NCI-H1930 (cell line): ENCODE results near the gene NRIP2.

Experiments
- DNase-seq, 2 experiments: peaks; one replicate each; lab custom pipeline; 2025; lab: John Stamatoyannopoulos, UW

The NRIP2 gene

DNA sequence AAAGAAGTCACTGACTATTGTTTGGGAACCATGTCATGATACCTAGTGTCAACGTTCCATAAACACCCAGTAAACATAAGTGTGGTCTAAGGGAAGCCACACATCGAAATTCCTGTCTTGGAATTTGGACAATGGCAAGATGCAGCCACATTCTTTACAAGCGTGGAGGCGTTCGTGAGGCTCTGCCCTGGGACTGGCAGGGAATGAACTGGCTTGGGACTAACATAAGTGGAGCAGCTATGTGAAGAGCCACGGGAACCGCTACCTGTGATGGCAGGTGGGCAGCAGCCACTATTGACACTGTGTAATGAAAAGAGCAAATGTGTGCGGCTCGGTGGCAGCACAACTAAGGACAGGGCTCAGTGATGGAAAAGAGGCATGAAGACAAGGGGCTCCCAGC lies 10.0 kb upstream of the NRIP2 start:
- no peak for DNase-seq

DNA sequence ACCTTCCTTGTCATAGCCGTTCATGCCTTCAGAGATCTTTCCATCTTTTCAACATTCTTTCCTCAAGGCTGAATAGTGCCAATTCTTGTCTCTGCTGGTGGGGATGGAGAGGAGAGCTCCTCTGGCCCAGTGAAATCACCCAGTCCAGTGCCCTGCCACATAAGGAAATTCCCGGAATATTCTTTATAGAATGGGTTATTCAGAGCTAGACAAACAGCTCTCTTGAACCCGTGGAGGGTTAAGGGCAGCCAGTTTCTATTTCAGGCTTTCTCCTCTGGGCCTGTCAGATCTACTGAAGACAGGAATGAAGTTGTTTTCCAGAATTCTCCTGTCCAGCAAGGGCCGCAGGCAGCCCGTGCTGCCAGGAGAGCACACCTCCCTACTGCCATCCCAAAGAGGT lies 8.1 kb upstream of the NRIP2 start:
- DNase-seq: no peak

DNA sequence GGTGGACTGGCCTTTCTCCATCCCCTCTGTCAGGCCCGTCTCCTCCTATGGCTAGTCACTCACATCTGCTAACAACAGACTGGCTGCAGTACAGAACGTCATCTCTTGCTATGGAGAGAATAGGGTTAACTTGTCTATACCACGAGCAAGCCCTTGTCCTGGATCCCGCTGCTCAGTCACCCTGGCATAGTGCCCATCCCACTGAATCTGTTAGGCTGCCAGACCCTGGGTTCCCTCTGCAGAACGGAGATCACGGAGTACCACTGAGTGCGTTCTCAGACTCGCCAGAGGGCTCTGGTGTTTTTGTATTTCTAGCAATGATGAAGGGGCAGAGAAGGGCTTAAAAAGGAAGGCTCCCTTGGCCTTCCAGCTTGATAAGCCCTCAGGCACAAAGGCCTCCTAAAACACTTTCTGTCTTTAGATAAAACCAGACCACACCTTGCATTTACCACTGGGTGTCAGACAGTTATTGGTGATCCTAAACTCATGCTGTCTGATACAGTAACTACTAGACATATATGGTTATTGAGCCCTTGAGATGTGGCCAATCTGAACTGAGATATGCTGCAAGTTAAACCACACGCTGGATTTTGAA lies 6.3 kb upstream of the NRIP2 start:
- no peak for DNase-seq

DNA sequence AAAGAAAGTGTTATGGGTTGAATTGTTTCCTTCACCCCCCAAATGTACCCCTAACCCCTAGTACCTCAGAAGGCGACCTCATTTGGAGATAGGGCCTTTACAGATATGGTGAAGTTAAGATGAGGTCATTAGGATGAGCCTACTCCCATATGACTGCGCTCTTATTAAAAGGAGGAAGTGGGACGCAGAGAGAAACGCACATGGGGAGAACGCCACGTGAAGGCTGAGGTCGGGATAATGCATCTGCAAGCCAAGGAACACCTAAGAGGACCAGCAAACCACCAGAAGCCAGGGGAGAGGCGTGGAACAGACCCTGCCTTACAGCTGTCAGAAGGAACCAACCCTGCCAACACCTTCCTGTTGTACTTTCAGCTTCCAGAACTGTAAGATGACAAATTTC lies 1.7 kb upstream of the NRIP2 start:
- DNase-seq: no peak

DNA sequence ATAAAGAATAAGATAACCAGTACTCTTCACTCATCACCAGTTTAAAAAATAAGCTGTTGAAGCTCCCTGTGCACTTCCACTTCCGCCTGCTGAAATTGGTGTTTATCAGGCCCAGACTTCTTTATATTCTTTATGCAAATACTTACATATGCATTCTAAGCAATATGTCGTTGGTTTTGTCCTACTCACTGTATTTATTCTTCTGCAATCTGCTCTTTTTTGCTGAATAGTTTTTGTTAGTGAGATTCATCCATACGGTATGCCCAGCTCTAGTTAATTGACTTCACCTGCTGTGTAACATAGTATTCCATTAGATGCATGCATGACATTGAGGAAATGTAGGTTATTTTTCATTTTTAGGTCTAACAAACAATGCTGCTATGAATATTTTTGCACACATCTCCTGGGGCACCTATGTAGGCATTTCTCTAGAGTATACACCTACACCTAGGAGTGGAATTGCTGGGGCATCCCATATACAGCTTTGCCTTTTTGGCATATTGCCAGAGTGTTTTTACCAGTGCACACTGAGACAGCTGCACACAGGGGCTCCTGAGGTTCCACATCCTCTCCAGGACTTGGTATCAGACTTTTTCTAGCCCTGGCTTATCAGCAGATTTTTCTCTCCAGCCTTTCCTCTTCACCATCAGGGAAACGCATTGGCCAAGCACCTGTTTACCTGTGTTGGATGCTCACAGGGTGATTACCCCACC lies 1.0 kb upstream of the NRIP2 start:
- no peak for DNase-seq

DNA sequence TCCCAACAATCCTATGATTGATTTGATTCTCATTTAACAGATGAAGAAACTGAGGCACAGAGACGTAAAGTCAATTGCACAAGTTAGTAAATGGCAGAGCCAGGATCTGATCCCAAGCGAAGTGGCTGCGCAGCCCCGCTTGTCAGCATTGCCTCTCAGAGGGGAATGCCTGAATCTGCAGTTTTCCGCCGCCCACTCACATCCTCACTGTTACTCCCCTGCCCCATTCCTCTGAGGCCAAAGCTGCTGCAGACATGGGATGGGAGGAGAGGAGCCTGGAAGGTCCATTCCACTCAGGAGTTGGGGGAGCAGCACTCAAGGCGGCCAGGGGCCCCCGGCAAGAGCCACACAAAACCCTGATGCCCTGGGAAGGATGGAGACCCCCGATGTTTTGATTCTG lies 1.0 kb downstream of the NRIP2 start:
- no peak for DNase-seq

DNA sequence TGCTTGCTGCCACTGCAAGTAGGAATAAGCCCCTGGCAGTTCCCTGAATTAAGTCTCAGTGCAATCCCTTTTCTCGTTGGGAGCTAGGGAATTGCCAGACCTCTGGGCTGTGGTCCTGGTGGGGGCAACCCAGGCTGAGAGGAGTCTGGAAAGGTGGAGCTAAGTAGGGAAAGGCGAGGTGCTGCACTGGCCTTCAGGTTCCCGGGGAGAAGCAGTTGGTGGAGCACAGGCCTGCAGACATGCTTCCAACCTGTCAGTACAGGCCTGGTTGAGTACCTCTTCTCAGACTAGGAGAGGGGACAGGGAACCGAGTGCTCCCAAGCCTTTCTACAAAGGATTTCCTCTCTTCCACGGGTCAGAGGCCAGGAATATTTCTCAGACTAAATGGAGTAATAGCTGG lies 1.5 kb downstream of the NRIP2 start:
- no peak for DNase-seq

DNA sequence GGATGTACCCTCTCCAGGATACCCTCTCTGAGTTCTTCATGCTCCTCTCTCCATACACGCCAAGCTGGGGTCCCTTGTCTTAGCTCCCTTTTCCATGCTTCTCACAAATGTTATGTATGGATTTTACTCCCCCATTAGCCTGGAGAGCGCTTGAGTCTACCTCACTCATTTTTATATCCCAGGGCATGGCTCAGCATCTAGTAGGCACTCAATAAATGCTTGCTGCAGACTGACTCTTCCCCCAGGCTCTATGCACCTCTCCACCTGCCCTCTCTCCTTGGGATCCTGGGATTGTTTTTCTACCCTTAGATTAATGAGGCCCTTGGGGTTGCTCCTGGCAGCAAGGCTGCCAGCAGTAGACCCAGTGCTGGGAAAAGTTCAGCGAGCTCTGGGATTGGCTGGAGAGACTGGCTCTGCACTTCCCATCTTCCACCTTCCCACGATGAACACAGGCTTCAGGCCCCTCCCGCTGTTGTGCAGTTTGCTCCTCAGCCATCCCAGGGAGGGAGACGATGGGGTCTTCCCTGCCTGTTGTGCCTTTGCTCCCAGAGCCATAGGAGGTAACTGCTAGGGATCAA lies 2.2 kb downstream of the NRIP2 start:
- no peak for DNase-seq

DNA sequence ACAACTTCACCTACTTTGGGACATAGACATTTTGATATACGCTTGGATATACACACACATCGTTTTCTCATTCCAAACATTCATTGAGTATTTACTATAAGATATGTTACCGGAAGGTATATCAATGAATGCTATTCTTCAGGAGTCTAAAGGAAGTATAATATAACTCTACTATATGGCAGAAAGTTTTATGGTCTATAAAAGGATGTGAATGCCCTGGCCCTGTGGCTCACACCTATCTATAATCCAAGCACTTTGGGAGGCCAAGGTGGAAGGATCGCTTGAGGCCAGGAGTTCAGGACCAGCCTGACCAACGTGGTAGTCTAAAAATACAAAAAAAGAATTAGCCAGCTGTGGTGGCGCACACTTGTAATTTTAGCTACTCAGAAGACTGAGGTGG lies 5.6 kb downstream of the NRIP2 start:
- no peak for DNase-seq

DNA sequence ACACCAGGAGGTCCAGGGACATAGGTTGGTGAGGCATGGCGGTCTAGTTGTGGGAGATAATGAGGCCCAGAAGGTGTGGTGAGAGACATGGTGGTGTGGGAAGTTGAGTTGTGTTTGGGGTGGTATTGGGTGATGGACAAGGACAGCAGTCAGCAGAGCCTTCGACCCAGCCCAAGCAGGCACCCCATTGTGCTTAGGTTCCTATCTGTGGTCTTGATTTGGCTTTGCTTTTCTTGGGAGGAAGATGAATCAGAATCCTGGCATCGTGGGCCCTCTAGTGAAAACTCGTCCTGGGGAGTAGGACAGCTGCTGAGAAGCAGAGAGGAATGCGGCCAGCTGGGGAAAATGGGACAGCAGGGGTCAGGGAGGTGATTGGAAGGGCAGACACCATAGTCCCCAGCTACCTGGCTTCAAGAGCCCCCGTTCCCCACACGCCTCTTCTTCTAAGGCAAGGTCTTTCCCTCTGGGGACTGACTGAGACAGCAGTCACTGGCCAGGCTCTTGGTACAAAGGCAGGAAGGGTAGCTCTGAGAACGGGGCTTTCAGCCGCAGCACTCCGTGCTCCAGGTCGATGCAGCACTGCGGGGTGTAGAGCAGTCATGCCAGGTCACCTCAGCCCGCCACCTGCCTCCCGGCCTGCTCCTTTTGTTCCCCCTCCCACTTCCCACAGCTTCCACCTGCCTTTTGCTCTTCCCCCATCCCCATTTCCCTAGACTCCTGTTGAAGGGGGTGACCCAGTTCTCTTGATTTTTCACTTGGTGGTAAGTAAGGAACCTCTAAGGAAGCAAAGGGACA lies 7.9 kb downstream of the NRIP2 start:
- DNase-seq: no peak

DNA sequence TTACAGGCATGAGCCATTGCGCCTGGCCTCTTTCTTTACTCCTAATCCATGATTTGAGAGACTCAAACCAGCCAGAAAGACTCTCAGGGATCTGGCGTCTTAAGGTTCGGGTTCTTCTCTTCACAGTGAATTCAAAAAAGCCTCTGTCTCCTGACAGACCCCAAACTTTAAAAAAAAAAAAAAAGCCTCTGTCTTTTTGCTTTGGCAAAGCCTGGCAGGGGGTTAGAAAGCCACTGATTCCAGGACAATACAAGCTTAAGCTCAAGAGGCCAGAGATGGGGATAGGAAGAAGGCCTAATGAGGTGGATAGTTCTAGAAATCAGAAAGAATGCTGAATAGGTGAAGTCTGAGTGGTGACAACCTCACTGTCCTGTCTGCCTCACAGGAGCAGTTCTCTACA lies 8.8 kb downstream of the NRIP2 start:
- DNase-seq: no peak

DNA sequence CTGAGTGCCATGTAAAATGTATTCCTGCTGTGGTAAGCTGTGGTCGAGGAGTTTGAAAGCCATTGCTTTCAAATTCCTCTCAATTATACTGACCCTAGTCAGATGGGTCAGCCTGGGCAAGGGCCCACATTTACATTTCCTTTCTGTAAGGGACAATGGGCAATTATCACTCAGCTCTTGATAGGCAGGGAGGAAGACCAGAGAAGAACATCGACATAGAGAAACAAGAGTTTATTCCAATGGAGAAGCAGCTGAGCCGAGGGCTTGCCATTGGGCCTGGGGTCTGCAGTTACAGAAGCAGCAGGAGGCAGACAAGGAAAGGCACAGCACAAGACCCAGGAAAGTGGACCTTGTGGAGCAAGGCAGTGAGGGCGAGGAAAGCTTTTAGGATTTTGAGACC lies 9.7 kb downstream of the NRIP2 start:
- no peak for DNase-seq

DNA sequence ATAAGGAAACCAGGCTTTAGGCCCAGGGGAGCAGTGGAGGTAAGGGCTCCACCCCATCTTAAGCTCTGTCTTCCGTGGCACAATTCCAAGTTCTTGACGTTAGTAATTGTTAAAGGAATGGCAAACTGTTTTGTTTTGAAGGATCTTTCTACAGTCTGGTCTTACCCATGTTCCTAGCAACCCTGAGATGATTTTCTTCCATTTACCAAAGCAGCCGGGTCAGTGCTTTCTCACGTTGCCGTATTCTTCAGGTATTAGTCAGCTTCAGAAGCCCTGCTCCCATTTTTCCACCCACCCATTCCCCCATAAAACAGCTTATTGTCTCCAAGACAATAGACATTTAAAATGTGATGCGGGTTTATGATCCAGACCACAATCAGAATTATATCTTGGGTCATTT lies 10.3 kb downstream of the NRIP2 start:
- DNase-seq: no peak

DNA sequence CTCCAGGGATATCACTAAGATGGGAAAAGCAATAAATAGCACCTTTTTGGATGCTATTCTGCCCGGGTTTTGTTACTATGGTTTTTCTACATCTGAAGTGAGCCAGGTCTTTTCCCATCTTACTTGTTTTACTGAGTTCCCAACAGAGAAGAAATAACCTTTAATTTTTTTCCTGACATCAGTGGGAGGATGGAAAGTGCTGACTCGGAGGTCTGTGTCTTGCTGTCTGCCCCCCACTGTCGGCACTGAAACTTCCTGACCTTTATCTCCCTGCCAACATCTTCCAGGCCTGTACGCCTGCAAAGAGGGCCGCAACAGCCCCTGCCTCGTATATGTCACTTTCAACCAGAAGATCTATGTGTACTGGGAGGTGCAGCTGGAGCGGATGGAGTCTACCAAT lies 11.4 kb downstream of the NRIP2 start:
- DNase-seq: no peak

DNA sequence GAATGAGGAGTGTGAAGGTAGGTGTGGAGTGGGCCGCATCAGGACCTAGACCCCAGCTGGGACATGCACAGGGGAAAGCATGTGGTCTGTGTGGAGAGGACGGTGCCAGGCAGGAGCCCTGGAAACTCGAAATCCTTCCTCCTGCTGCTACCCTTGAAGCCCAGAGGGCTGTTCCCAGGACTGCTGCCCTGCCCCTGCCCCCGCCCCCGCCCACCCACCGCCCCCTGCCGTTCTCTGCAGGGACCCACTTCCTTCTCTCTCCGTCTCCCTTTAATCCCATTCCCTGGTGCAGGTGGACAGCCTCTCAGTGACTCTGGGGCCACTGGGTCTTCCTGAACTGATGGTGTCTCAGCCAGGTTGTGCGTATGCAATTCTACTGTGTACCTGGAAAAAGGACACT lies 14.4 kb downstream of the NRIP2 start:
- DNase-seq: no peak

DNA sequence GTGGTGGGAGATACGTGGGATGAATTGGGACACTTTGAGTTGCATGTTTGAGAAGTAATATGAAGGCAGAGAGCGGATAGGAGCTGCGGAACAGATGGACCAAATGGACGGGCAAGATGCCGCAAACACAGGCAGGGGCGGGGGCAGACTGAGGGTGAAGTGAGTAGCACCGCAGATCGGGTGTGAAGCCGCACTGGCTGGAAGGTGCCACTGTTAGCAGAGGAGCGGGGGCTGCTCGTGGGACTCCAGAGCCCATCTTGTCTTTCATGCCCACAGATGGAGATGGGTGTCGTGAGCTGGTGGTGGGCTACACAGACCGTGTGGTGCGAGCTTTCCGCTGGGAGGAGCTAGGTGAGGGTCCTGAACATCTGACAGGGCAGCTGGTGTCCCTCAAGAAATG lies 15.0 kb downstream of the NRIP2 start:
- no peak for DNase-seq

DNA sequence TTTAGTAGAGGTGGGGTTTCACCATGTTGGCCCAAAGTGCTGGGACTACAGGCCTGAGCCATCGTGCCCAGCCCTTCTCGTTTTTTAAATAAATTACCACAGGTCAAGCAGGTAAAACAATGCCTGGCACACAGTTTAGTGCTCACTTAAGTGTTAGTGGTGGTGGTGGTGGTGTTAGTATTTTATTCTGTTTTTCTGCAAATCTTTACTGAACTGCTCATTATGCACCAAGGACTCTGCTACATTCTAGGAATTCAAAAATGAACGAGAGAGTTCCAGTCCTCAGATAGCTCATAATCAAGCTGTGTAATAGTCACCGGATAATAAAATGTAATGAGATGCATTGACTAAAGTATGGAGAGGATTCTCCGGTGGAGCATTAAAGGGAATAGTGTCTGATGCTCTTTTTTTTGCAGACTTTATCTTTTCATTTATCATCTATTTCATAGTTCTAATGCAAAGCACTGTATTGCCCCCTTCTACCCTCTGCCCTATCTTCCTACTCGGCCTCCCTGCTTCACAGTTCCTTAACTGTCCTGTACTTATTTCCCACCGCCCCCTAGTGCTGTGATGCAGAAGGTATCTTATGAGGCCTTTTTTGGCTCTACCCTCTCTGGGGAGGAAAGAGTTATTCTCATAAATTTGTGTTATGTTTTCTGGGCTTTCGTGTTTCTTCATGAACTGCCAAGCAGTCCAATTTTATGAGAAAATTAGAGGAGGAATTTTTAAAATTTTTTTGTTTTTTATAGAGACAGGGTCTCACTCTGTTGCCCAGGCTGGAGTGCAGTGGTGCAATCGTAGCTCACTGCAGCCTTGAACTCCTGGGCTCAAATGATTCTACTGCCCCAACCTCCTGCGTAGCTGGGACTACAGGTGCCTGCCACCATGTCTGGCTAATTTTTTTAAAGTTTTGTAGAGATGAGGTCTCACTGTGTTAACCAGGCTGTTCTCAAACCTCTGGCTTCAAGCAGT lies 21.3 kb downstream of the NRIP2 start:
- peak; percentile 57 to 61 for DNase-seq

DNA sequence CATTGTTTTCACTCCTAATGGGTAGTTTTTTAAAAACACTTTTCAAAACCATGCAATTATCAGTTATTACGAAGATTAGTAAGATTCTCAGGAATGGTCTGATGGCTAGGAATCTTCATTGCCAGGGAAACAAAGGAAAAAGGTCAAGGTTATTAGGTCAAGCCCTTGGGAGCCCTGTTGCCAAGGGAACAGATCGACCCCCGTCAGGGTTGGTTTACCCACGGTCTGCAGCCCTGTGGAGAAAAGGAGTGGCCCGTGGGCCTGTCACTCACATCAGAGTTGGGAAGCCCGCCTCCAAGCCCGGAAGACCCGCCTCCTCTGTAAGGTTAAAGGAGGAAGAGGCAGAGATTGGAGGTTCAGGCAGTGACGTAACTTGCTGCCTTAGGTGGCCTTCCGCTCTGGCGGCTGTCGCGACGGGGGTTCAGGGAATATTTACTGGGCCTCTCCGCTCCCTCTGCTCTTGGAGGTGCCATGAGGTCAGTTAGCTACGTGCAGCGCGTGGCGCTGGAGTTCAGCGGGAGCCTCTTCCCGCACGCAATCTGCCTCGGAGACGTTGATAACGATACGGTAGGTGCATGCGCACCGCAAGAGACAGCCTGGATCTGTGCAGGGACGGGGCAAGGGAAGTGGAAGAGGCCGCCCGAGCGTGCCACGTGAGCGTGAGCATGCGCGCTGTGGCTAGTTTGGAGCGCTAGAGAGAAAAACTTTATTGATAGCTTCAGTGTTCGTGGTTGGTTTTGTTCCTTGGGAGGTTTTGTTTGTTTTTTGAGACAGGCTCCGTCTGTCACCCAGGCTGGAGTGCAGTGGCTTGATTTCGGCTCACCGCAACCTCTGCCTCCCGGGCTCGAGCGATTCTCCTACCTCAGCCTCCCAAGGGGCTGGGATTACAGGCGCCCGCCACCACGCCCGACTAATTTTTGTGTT lies 22.3 kb downstream of the NRIP2 start, which contains the start of gene ITFG2:
ITFG2 (plus strand) TSS at position 379 of the 924 bp plus-strand sequence; CDS start at position 472, 93 bp downstream.
- DNase-seq: peak; percentile 99

DNA sequence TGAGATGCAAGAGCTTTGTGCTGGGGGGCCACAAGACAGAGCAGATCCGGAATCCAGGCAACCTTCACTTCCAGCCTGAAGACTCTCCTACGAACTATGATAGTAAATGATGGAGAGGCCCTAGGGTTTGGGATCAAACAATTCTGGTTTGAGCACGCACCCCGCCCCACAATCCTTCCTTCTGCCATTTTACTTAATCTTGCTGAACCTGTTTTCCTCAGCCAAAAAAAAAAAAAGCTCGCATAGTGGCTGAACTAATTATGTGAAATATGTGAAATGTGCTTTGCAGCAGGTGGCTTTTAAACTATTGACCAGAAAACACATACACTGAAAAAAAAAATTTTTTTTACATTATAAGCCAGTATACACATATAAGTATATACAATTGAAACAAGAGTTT lies 23.0 kb downstream of the NRIP2 start:
- no peak for DNase-seq

DNA sequence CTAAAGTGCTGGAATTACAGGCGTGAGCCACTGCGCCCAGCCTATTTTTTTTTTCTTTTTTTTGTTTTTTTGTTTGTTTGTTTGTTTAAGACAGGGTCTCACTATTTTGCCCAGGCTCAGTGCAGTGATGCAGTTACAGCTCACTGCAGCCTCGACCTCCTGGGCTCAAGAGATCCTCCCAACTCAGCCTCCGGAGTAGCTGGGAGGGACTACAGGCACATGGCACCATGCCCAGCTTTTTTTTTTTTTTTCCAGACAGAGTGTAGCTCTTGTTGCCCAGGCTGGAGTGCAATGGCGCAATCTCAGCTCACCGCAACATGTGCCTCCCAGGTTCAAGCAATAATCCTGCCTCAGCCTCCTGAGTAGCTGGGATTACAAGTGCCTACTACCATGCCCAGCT lies 28.1 kb downstream of the NRIP2 start:
- no peak for DNase-seq

DNA sequence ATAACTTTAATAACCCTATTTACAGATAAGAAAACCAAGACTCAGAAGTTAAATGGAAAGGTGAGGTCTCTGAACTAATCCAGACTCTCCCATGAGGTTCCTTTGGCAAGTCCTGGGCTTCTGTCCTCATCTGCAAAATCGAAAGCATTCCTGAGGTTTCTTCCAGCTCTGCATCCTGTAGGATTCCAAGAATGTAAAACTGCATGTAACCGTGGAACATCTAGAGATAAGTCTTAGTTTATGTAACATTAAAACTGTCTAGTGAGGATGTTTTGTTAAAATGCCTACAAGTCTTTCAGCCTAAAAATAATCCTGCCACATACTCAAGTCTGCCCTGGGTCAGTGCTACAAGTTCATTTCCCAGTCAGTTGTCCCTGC lies 29.7 kb downstream of the NRIP2 start:
- DNase-seq: no peak
